SIG-M5 treated with dmso at 0.1 percent for 504 hours (cell line): ENCODE measurements around the gene ACSF3.
"Not testable (repeated sequence)": the region's sequence is repeated elsewhere in the genome, so short reads cannot be mapped to it uniquely, and the experiment has no call there.

Source experiments
- DNase-seq: peaks from one replicate; lab custom pipeline; 2025; ENCODE audit not compliant: unreplicated experiment; lab: John Stamatoyannopoulos, UW

Gene ACSF3

DNA sequence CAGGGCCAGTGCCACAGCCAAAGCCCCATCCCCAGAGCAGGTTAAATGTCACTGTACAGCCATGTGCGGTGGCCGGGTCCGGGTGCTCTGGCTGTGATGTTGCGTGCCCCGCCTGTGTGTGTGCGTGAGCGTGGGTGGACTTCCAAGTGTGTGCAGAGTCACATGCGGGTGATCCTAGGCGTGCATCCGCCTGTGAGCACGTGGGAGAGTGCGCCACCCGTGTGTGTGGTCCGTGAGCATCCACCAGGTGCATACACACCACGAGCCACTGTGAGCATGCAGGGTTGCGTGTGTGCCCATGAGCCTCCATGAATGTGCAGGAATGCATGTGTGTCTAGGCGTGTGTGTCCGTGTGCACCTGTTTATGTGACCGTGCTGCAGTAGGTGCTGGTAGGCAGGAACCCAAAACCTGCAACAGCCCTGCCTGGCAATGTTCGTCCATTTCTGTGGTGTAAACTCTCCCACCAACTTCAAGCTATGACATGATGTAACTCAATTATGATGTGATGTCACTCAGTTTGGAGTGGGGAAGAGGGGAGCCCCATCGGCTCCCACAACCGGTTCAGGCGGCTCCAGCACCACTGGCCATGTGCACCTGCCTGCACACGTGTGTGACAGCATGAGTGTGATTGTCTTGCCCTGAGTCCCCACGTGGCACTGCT, 37.6 kb upstream of the ACSF3 start:
- no peak for DNase-seq

GRCh38 chr16:89056592-89056991, 37.1 kb upstream of the ACSF3 start:
- DNase-seq: no peak

GRCh38 chr16:89057738-89058137, 35.9 kb upstream of the ACSF3 start:
- no peak for DNase-seq

GRCh38 chr16:89058812-89059211, 34.8 kb upstream of the ACSF3 start:
- no peak for DNase-seq

DNA sequence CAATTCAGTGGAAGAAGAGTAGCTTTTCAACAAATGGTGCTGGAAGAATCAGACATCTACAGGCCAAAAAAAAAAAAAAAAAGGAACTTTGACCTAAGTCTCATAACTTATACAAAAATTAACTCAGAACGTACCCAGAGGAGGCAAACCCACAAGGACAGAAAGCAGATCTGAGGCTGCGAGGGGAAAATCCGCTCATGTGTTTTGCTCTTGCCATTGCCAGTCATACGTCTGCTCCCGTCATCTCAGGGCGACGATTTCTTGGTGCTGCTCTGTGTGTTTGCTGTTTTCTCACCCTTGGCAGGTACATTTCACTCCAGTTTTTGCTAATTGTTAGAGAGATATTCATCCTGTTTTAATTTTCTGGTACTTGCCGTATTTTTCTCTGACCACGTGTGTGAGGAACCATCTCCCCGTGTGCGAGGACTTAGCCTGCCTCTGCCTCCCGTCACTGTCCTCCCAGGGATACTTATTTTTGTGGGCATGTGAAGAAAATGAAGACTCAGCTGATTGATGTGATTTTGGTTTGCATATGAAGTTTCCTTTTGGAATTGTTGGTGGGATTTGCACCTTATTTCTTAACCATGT, 33.4 kb upstream of the ACSF3 start:
- no peak for DNase-seq

GRCh38 chr16:89061086-89061485, 32.6 kb upstream of the ACSF3 start:
- no peak for DNase-seq

DNA sequence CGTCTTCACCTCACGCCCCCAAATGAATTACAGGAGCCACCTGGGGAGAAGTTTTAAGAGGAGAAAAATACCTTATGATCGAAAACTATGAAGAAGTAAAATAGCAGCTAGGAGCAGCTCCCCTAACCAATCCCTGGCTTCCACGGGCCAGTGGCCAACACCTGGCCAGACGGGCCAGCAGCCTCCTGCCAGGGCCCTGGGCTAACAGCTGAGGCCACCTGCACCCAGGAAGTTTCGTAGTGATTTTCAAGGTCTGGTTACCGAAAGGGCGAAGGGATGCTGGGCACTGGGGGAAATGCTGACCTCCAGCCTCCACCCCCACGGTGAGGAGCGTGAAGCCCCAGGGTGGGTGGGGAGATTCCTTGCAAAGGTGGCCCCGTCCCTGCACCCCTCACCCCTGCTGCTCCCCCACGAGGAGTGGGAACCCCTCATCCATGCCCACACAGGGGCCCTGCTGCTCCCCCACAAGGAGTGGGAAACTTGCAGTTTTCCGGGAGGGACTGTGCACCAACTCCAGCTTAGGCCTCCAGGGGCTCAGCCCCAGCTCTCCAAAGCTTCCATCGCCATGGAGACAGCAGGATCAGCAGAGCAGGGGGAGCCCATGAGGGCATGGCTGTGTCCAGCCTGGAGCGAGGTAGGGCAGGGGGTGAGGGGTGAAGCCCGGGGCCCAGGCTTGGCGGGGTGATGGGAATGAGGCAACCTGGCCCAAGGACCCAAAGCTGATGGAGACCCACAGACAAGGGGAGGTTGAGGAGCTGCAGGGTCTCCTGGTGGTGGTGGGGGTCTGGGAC, 31.9 kb upstream of the ACSF3 start:
- no peak for DNase-seq

DNA sequence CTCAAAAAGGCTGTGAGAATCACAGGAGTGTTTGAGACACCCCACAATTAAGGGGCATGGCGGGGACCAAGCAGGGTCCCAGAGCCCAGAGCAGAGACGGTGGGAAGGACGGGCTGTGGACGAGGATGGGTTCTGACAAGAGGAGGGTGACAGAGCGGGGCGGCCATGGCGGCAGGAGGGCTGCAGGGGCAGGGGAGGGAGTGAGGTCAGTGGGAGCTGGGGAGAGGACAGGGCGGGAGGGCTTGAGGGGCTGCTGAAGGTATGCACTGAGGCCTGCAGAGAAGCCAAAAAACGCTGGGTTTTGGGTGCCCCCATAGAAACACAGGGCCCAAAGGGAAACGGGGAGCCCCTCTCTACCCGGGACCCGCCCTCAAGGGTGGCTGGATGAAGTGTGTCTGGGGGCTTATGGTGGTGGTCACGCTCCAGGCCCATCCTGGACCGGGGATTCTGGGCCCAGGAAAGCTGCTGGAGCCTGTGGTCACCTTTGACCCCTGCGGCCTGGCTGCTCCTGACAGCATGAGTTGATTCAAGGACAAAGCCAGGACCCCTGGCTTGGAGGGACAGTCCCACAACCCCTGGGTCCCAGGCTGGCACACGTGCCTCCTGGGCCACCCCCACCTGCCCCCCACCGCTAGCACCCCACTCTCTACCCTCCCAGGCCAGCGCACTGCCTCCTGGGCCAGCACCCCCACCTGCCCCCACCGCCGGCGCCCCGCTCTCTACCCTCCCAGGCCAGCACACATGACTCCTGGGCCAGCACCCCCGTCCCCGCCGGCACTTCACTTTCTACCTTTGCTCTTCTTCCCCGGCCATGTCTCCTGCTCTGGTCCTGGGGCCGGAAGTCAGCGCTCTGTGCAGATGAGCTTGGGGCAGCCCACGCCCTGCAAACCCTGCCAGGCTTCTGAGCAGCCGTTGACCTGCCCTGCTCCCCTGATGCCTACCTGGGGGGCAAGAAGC, 31.0 kb upstream of the ACSF3 start:
- no peak for DNase-seq

GRCh38 chr16:89063768-89064320, 29.8 kb upstream of the ACSF3 start:
- no peak for DNase-seq

- no peak for DNase-seq
Measured at GRCh38 chr16:89064606-89065457, 28.8 kb upstream of the ACSF3 start.

- DNase-seq: no peak
Measured at GRCh38 chr16:89065458-89065822, 28.2 kb upstream of the ACSF3 start.

- no peak for DNase-seq
Measured at GRCh38 chr16:89066721-89067120, 26.9 kb upstream of the ACSF3 start.

- DNase-seq: no peak
Measured at GRCh38 chr16:89067677-89068443, 25.8 kb upstream of the ACSF3 start.

DNA sequence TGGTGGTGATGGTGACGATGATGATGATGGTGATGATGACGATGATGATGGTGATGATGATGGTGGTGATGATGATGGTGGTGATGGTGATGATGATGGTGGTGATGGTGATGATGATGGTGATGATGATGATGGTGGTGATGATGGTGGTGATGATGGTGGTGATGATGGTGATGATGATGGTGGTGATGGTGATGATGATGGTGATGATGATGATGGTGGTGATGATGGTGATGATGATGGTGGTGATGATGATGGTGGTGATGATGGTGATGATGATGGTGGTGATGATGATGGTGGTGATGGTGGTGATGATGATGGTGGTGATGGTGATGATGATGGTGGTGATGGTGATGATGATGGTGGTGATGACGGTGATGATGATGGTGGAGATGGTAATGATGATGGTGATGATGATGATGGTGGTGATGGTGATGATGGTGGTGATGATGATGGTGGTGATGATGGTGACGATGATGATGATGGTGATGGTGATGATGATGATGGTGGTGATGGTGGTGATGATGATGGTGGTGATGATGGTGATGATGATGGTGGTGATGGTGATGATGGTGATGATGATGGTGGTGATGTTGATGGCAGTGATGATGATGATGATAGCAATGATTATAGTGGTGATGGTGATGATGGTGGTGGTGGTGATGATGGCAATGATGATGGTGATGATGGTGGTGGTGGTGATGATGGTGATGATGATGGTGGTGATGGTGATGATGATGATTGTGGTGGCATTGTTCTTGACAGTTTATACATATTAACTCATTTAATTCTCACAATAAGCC, 24.6 kb upstream of the ACSF3 start:
- not testable (repeated sequence) for DNase-seq

DNA sequence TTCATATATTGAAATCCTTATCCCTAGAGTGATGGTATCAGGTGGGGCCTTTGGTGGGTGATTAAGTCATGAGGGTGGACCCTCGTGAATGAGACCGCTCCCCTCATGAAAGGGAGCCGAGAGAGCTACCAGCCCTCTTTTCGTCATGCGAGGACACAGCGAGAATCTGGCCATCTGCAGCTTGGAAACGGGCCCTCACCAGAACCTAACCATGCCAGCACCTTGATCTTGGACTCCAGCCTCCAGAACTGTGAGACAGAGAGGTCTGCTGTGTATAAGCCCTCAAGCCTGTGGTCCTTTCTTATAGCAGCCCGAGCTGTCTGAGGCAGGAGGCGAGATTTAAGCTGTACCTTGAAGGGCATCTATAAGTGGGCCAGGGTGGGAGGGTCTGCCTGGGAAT, 23.7 kb upstream of the ACSF3 start:
- no peak for DNase-seq

- no peak for DNase-seq
Measured at GRCh38 chr16:89070590-89070989, 23.1 kb upstream of the ACSF3 start.

DNA sequence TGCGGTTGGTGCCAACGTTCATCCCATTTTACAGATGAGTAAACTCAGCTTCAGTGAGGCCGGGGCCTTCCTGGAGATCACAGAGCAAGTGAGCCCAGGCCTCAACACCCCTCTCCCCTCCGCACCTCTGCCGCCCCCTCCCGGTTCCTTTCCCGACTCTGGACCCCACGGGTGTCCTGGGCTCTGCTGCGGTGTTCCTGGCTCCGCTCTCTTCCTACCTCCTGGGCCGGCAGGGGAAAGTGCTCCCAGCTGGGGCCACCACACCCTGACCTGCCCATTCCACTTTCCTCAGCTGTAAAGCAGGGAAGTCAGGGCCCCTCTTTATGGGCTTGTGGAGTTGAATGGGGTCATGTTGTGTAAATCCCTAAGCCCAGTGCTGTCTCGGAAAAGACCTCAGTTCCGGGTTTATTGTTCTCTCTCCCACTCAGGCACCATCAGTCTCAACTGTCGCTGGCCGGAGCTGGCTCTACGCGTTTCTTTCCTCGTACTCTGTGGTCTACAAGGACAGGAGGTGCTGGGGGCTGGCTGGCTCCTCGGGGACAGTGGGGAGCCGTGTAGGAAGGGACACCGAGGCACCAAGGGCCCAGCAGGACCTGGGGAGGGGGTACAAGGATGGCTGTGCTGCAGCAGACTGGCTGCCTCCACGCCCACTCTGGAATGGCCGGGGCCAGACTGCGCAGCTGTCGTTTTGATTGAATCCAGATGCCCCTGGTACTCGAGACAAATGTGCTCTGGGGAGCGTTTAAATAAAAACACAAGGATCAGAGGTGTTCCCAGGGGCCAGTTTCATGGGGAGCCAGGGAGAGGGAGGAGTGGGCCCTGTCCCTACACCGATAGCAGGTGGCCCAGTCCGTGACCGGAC, 21.7 kb upstream of the ACSF3 start:
- no peak for DNase-seq
